Vagina (tissue), 2 donors: ENCODE data around the gene RLBP1. TPM values are rescaled to one million over a fixed set of nuclear protein-coding genes. Genes with fewer than 3 reads are reported as not detected.

ENCODE experiments used
- DNase-seq, 2 donors: peaks; one replicate each; pipeline ENCODE4 v3.0.0-alpha.2; 2017; ENCODE audit errors: extremely low spot score in 2 of 2
- H3K27ac ChIP-seq: fragments of 200-600 bp; sonication (generic); one replicate; pipeline ENCODE4 v1.5.1; 2019
- H3K27me3 ChIP-seq: fragments of 200-600 bp; sonication (generic); one replicate; pipeline ENCODE4 v1.5.1; 2019
- H3K36me3 ChIP-seq, 2 donors: fragments of 200-600 bp; sonication (generic); one replicate each; pipeline ENCODE4 v1.5.1; 2017 to 2019
- H3K4me1 ChIP-seq: fragments of 200-600 bp; sonication (generic); one replicate; pipeline ENCODE4 v1.5.1; 2019
- H3K4me3 ChIP-seq, 2 donors: fragments of 200-600 bp; sonication (generic); 1 replicate in 1 of 2; 2 replicates in 1 of 2; pipeline ENCODE4 v1.5.1; 2016 to 2019
- H3K9me3 ChIP-seq: fragments of 200-600 bp; sonication (generic); one replicate; pipeline ENCODE4 v1.5.1; 2019
- POLR2A ChIP-seq, 2 donors: fragments of 450-650 bp; IDR thresholded peaks; one replicate each; pipeline ENCODE4 v1.6.1; 2017; ENCODE audit warnings: antibody characterized with exemption in 2 of 2, mild to moderate bottlenecking in 2 of 2, moderate library complexity in 2 of 2
- POLR2AphosphoS5 ChIP-seq, 2 donors: sonication (generic); formaldehyde crosslinking; IDR thresholded peaks; one replicate each; pipeline ENCODE4 v1.9.0; 2017; ENCODE audit warnings: antibody characterized with exemption in 2 of 2, mild to moderate bottlenecking in 2 of 2, low read depth in 1 of 2; ENCODE audit not compliant: insufficient read depth in 1 of 2
- intact Hi-C: fragments of 100-400 bp; cut with DNase I; formaldehyde crosslinking; loops from one replicate; pipeline ENCODE4 v1.15.1; 2023
- total RNA-seq: library from RNA; depleted of rRNA; stranded (reverse); fragments of >200 nt; gene quantifications from one replicate; pipeline ENCODE4 v1.2.3, GENCODE V29; 2016
- TF ChIP-seq, protein P1 (sequence below), 3 experiments: fragments of 450-650 bp in 2 of 3; fragments of 200-600 bp in 1 of 3; sonication (generic) in 1 of 3; IDR thresholded peaks; one replicate each; pipeline ENCODE4 v1.5.1; 2017 to 2019; ENCODE audit warnings: antibody characterized with exemption in 3 of 3, mild to moderate bottlenecking in 2 of 3, moderate library complexity in 2 of 3

The RLBP1 gene
- total RNA-seq, 1 donor from 2014 or later, result not detected

- no peak overlapping the region for H3K4me3 ChIP-seq
- H3K4me1 ChIP-seq, result no peaks in the 10 kb centered on the region
- intact Hi-C loops, result no loop called here
- DNase-seq, result no peak
- TF ChIP-seq, protein P1, sequence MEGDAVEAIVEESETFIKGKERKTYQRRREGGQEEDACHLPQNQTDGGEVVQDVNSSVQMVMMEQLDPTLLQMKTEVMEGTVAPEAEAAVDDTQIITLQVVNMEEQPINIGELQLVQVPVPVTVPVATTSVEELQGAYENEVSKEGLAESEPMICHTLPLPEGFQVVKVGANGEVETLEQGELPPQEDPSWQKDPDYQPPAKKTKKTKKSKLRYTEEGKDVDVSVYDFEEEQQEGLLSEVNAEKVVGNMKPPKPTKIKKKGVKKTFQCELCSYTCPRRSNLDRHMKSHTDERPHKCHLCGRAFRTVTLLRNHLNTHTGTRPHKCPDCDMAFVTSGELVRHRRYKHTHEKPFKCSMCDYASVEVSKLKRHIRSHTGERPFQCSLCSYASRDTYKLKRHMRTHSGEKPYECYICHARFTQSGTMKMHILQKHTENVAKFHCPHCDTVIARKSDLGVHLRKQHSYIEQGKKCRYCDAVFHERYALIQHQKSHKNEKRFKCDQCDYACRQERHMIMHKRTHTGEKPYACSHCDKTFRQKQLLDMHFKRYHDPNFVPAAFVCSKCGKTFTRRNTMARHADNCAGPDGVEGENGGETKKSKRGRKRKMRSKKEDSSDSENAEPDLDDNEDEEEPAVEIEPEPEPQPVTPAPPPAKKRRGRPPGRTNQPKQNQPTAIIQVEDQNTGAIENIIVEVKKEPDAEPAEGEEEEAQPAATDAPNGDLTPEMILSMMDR (IDR thresholded peaks at IDR 0.05), result no peak
- no peak for TF ChIP-seq POLR2A (IDR thresholded peaks at IDR 0.05)
- no peak for TF ChIP-seq POLR2AphosphoS5 (IDR thresholded peaks at IDR 0.05; ENCODE audit: insufficient read depth in 1 of 2, low read depth in 1 of 2)
- H3K9me3 ChIP-seq, result no peaks in the 10 kb centered on the region
- no peak overlapping the region for H3K27ac ChIP-seq
- no peaks in the 10 kb centered on the region for H3K36me3 ChIP-seq
- no peaks in the 10 kb centered on the region for H3K27me3 ChIP-seq
Measured at GRCh38 chr15:89227425-89227824, 6.0 kb upstream of the RLBP1 start.

DNA sequence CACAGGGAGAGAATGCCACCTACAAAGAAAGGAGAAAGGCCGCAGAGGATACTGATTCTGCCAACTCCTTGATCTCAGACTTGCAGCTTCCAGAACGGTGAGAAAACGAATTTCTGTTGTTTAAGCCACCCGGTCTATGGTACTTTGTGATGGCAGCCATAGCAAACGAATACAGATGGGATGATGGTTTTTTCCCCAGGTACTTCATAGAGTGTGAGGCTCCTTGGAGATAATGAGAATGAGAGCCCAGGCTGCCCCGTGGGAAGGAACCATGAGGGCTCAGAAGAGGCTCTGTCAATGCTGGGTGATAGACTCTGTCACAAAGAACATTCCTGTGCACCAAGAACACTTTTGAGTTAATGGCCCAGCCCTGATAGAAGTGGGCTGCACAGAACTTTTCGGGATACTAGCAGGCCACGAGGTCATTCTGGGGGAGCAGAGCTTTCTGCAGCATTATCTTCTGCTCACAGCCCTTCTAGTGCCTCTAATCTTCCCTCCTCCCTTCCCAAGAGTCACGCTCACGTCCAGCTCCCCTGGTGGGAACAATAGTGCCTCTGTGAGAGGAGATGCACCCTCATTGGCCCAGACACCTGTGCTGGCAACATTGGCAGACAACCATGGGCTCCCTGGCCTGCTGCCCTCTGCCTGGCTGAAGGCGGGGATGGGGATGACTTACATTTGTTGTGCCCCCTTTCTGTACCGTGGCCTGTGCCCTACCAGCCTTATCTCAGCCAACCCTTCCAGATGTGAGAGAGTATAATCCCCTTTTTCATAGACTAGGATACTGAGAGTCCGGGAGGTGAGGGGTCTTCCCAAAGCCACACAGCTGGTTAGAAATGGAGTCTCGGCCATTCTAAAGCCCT lies 5.2 kb upstream of the RLBP1 start:
- Histone ChIP-seq H3K27ac (no peak overlapping the region), H3K4me1 (no peaks in the 10 kb centered on the region), H3K36me3 (no peaks in the 10 kb centered on the region), H3K9me3 (no peaks in the 10 kb centered on the region), H3K27me3 (no peaks in the 10 kb centered on the region), H3K4me3 (no peak overlapping the region)
- TF ChIP-seq POLR2A (IDR thresholded peaks at IDR 0.05) (no peak), POLR2AphosphoS5 (IDR thresholded peaks at IDR 0.05; ENCODE audit: insufficient read depth in 1 of 2, low read depth in 1 of 2) (no peak)
- TF ChIP-seq, protein P1 (IDR thresholded peaks at IDR 0.05), result no peak
- intact Hi-C loops, result no loop called here
- no peak for DNase-seq

GRCh38 chr15:89225588-89225987 lies 4.2 kb upstream of the RLBP1 start:
- Histone ChIP-seq H3K4me1 (no peaks in the 10 kb centered on the region), H3K36me3 (no peaks in the 10 kb centered on the region), H3K27ac (no peak overlapping the region), H3K9me3 (no peaks in the 10 kb centered on the region), H3K4me3 (no peak overlapping the region), H3K27me3 (no peaks in the 10 kb centered on the region)
- intact Hi-C loops, result no loop called here
- DNase-seq, result no peak
- TF ChIP-seq, protein P1 (IDR thresholded peaks at IDR 0.05), result no peak
- TF ChIP-seq POLR2A (IDR thresholded peaks at IDR 0.05) (no peak), POLR2AphosphoS5 (IDR thresholded peaks at IDR 0.05; ENCODE audit: insufficient read depth in 1 of 2, low read depth in 1 of 2) (no peak)

DNA sequence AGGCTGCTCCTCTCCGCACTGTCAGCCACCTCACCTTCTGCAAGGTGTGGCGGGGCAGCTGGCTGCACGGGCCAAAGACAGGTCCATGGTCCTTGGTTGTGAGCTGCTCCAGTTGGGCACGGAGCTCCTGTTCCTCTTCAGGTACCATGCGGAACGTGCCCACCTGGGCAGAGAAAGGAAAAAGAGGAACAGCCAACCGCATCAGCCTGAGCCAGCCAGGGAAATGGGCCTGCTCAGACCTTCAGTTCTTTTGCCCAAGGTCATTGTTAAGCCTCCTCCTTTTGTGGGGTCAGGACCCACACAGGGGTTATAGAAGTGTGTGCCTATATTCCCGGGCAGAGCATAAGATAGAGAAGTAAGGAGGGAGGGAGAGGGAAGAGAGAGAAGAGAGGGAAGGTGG lies 2.8 kb downstream of the RLBP1 start:
- no peak overlapping the region for H3K27ac ChIP-seq
- H3K9me3 ChIP-seq, result no peaks in the 10 kb centered on the region
- H3K4me3 ChIP-seq, result no peak overlapping the region
- H3K27me3 ChIP-seq, result no peaks in the 10 kb centered on the region
- intact Hi-C loops, result no loop called here
- H3K36me3 ChIP-seq, result no peaks in the 10 kb centered on the region
- H3K4me1 ChIP-seq, result no peaks in the 10 kb centered on the region
- TF ChIP-seq POLR2A (IDR thresholded peaks at IDR 0.05), result no peak
- no peak for TF ChIP-seq POLR2AphosphoS5 (IDR thresholded peaks at IDR 0.05; ENCODE audit: insufficient read depth in 1 of 2, low read depth in 1 of 2)
- TF ChIP-seq, protein P1 (IDR thresholded peaks at IDR 0.05), result no peak
- no peak for DNase-seq

- Histone ChIP-seq H3K4me1 (no peaks in the 10 kb centered on the region), H3K27me3 (no peaks in the 10 kb centered on the region), H3K9me3 (no peaks in the 10 kb centered on the region), H3K4me3 (no peak overlapping the region), H3K27ac (no peak overlapping the region), H3K36me3 (no peaks in the 10 kb centered on the region)
- intact Hi-C loops, result no loop called here
- TF ChIP-seq, protein P1 (IDR thresholded peaks at IDR 0.05), result no peak
- TF ChIP-seq POLR2AphosphoS5 (IDR thresholded peaks at IDR 0.05; ENCODE audit: insufficient read depth in 1 of 2, low read depth in 1 of 2) (no peak), POLR2A (IDR thresholded peaks at IDR 0.05) (no peak)
- no peak for DNase-seq
Measured at GRCh38 chr15:89217686-89218376, 3.5 kb downstream of the RLBP1 start.
